GM12878 (cell line): ENCODE results near the gene COL21A1. TPM values are rescaled to one million over a fixed set of nuclear protein-coding genes. Genes with fewer than 3 reads are reported as not detected.

Experiments
- ATAC-seq: fragments of 200-7000 bp; cut with Tn5 transposase; 3 replicates; pipeline ENCODE4 v1.9.1; 2020; ENCODE audit warnings: mild to moderate bottlenecking, moderate library complexity
- BruUV-seq: library from RNA; stranded (reverse); fragments of 400-500 nt; replicated peaks from 2 replicates; lab custom pipeline; 2021; lab: Mats Ljungman, UMichigan
- CTCF ChIA-PET: fragments of 300-600 bp; sonication (Branson Sonifier 250); formaldehyde crosslinking; extraction: SDS; loops from one replicate; lab custom pipeline; 2021; ENCODE audit warnings: inconsistent platforms; lab: Yijun Ruan, JAX
- POLR2A ChIA-PET: fragments of 350-600 bp; formaldehyde crosslinking; extraction: SDS; loops from one replicate; lab custom pipeline; 2021; ENCODE audit warnings: inconsistent platforms; lab: Charles Lee
- RAD21 ChIA-PET: fragments of 300-600 bp; sonication (Branson Sonifier 250); formaldehyde crosslinking; loops from one replicate; lab custom pipeline; 2023; ENCODE audit warnings: antibody characterized with exemption; ENCODE audit not compliant: unreplicated experiment; lab: Charles Lee
- SMC1A ChIA-PET: fragments of 300-600 bp; sonication (Branson Sonifier 250); formaldehyde crosslinking; loops from one replicate; lab custom pipeline; 2023; ENCODE audit not compliant: unreplicated experiment, uncharacterized antibody; lab: Charles Lee
- DNase-seq: peaks from one replicate; pipeline ENCODE4 v3.0.0-alpha.2; 2011; ENCODE audit warnings: low read depth, low spot score
- FAIRE-seq: peaks from 3 replicates; lab custom pipeline; 2011; peaks lifted over from hg19 to GRCh38; lab: Jason Lieb, UNC
- H2AFZ ChIP-seq: 2 replicates; pipeline ENCODE4 v1.6.0; 2011; ENCODE audit warnings: low read depth, low read length, control low read depth; ENCODE audit not compliant: control insufficient read depth
- H3K27ac ChIP-seq: 2 replicates; pipeline ENCODE4 v1.5.1; 2011; ENCODE audit warnings: control low read depth; ENCODE audit not compliant: control insufficient read depth, insufficient read depth
- H3K27me3 ChIP-seq, 2 experiments: replicated peaks in 1 of 2; 2 replicates each; pipeline versions ENCODE4 v1.6.0 to v1.6.1; 2011; ENCODE audit warnings: low read length in 1 of 2; ENCODE audit not compliant: control insufficient read depth in 2 of 2, insufficient read depth in 2 of 2
- H3K36me3 ChIP-seq, 2 experiments: 2 replicates each; pipeline ENCODE4 v1.5.1; 2011; ENCODE audit warnings: low read length in 1 of 2; ENCODE audit not compliant: control insufficient read depth in 2 of 2, insufficient read depth in 2 of 2
- H3K4me1 ChIP-seq: 2 replicates; pipeline ENCODE4 v1.6.1; 2011; ENCODE audit warnings: mild to moderate bottlenecking, low read length, moderate library complexity, mixed read lengths; ENCODE audit not compliant: control insufficient read depth, insufficient read depth
- H3K4me2 ChIP-seq: 2 replicates; pipeline ENCODE4 v1.6.0; 2011; ENCODE audit warnings: control low read depth; ENCODE audit not compliant: control insufficient read depth, insufficient read depth
- H3K4me3 ChIP-seq: fragments of 200-600 bp; sonication (generic); 2 replicates; pipeline ENCODE4 v1.5.1; 2016
- H3K79me2 ChIP-seq: 2 replicates; pipeline ENCODE4 v1.6.0; 2011; ENCODE audit warnings: low read length; ENCODE audit not compliant: control insufficient read depth, insufficient read depth
- H3K9ac ChIP-seq: 2 replicates; pipeline ENCODE4 v1.8.0; 2011; ENCODE audit warnings: low read length, control low read depth, mixed read lengths; ENCODE audit not compliant: control insufficient read depth, insufficient read depth
- H3K9me3 ChIP-seq: replicated peaks from 3 replicates; pipeline ENCODE4 v1.5.1; 2011; ENCODE audit warnings: mild to moderate bottlenecking, low read length; ENCODE audit not compliant: control insufficient read depth, insufficient read depth
- H4K20me1 ChIP-seq: 2 replicates; pipeline ENCODE4 v1.6.0; 2011; ENCODE audit not compliant: control insufficient read depth, insufficient read depth
- CTCF ChIP-seq, 3 experiments: IDR thresholded peaks in 2 of 3; conservative IDR thresholded peaks in 1 of 3; 2 replicates each; pipeline ENCODE4 v1.5.1; 2011; ENCODE audit warnings: low read depth in 3 of 3, low read length in 3 of 3, mild to moderate bottlenecking in 3 of 3, control low read depth in 2 of 3, moderate library complexity in 2 of 3, inconsistent platforms in 1 of 3, mixed read lengths in 1 of 3; ENCODE audit not compliant: control insufficient read depth in 2 of 3, insufficient read depth in 1 of 3; ENCODE audit errors: extremely low read depth in 1 of 3
- DPF2 ChIP-seq: fragments of 450-650 bp; IDR thresholded peaks from 2 replicates; pipeline ENCODE4 v1.6.1; 2017; ENCODE audit warnings: mild to moderate bottlenecking
- MTA3 ChIP-seq: IDR thresholded peaks from 2 replicates; pipeline ENCODE4 v1.6.1; 2012; ENCODE audit warnings: low read length, inconsistent platforms, borderline replicate concordance
- SIN3A ChIP-seq: IDR thresholded peaks from 2 replicates; pipeline ENCODE4 v1.6.1; 2012; ENCODE audit warnings: low read depth, low read length, improper control_type of control experiment
- SPI1 ChIP-seq: IDR thresholded peaks from 2 replicates; pipeline ENCODE4 v1.6.1; 2011; ENCODE audit warnings: low read depth, mild to moderate bottlenecking, low read length, moderate library complexity, borderline replicate concordance; ENCODE audit not compliant: insufficient read depth
- STAT1 ChIP-seq: fragments of 450-650 bp; conservative IDR thresholded peaks from 2 replicates; pipeline ENCODE4 v1.6.1; 2014; ENCODE audit warnings: antibody characterized with exemption, mild to moderate bottlenecking
- WRNIP1 ChIP-seq: IDR thresholded peaks from 2 replicates; pipeline ENCODE4 v1.6.1; 2011; ENCODE audit warnings: low read depth, low read length, improper control_type of control experiment, borderline replicate concordance
- ZBTB33 ChIP-seq: fragments of 450-650 bp; IDR thresholded peaks from 2 replicates; pipeline ENCODE4 v1.6.1; 2017; ENCODE audit warnings: mild to moderate bottlenecking
- ZNF274 ChIP-seq: IDR thresholded peaks from one replicate; pipeline ENCODE4 v1.8.0; 2011; ENCODE audit not compliant: insufficient read length, insufficient read depth
- ZNF687 ChIP-seq: fragments of 450-650 bp; IDR thresholded peaks from 2 replicates; pipeline ENCODE4 v1.6.1; 2017; ENCODE audit warnings: mild to moderate bottlenecking, moderate library complexity
- WGBS: methylation state at CpG from one replicate; pipeline ENCODE4 v1.1.6; 2016; ENCODE audit warnings: low lambda C conversion rate; ENCODE audit not compliant: insufficient replicate concordance, insufficient coverage; ENCODE audit errors: missing lambda C conversion rate; 5-methylcytosine and 5-hydroxymethylcytosine counted together
- in situ Hi-C: fragments of 300-500 bp; cut with MboI; formaldehyde crosslinking; loops from 9 replicates; pipeline ENCODE4 v1.14.3; 2018; ENCODE audit warnings: mixed read lengths
- intact Hi-C: fragments of 100-400 bp; cut with micrococcal nuclease; formaldehyde crosslinking; loops from one replicate; pipeline ENCODE4 v1.14.2; 2022; ENCODE audit not compliant: unreplicated experiment
- polyA plus RNA-seq, 11 experiments: library from polyadenylated mRNA; depleted of rRNA in 4 of 11; unstranded in 6 of 11; stranded (reverse) in 5 of 11; fragments of >200 nt; fragmentation: Nextera tagmentation in 4 of 11; fragmentation: Illumina TruSeq in 1 of 11; extraction: Ambion mirVana in 4 of 11; extraction: Trizol in 1 of 11; gene quantifications; 1 replicate in 1 of 11; 2 replicates in 10 of 11; pipeline versions ENCODE4 v1.2.1 to v1.2.3, GENCODE V29; 2011 to 2016; ENCODE audit warnings: inconsistent platforms in 2 of 11, missing spikeins in 2 of 11, low read depth in 1 of 11
- total RNA-seq, 4 experiments: library from RNA; depleted of rRNA in 3 of 4; stranded (reverse); fragments of >200 nt in 3 of 4; fragmentation: Illumina TruSeq in 1 of 4; extraction: Trizol in 1 of 4; gene quantifications; 2 replicates each; pipeline versions ENCODE4 v1.2.1 to v1.2.3, GENCODE V29; 2013 to 2021

Gene COL21A1
- total and polyA plus RNA-seq, 10 of the 15 experiments (the other 5 are each of a cell fraction or from before 2014, with no cell fraction given), result 0.10 TPM; not detected in 9

DNA sequence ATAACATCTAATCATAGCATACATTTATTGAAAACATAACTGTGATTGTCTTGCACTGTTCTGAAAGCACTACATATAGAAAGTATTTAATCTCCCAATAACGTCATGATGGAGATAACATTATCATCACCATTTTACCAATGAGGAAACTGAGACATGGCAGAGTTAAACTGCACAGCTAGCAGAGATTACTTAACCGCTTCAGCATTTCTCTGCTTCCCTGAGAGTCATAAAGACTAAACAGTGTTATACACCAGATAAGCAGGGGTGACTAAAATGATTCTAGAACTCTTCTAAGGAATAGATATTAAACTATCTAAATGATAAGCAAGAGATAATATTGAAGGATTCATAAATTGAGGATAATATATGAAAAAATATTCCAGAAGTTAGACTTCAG lies 188.7 kb downstream of the COL21A1 start (continued):
- no peak for TF ChIP-seq WRNIP1
- TF ChIP-seq ZBTB33, result no peak
- no peak for TF ChIP-seq ZNF687
- no peak for TF ChIP-seq STAT1
- no peak for TF ChIP-seq DPF2

GRCh38 chr6:56055081-56055704 lies 192.2 kb downstream of the COL21A1 start:
- WGBS, result 22% methylated on average over 7 of the region's 7 CpGs
- Histone ChIP-seq H3K79me2 (no peaks in the 10 kb centered on the region), H2AFZ (no peak overlapping the region), H3K9ac (no peak overlapping the region), H4K20me1 (no peaks in the 10 kb centered on the region), H3K27me3 (no peaks in the 10 kb centered on the region), H3K9me3 (no peaks in the 10 kb centered on the region), H3K4me2 (no peak overlapping the region), H3K27ac (no peak overlapping the region), H3K4me3 (no peak overlapping the region), H3K4me1 (no peaks in the 10 kb centered on the region), H3K36me3 (no peaks in the 10 kb centered on the region)
- FAIRE-seq (no peak), DNase-seq (no peak), ATAC-seq (no peak)
- no TSS peak for BruUV-seq
- in situ Hi-C loops, result no loop called here
- CTCF ChIA-PET, result no interaction called here
- intact Hi-C loops, result no loop called here
- POLR2A ChIA-PET, result no interaction called here
- RAD21 ChIA-PET, result no interaction called here
- SMC1A ChIA-PET, result no interaction called here
- TF ChIP-seq MTA3 (no peak), CTCF (IDR thresholded peaks at IDR 0.05 in 2 of 3, conservative IDR thresholded peaks at IDR 0.05 in 1 of 3; ENCODE audit: control insufficient read depth in 2 of 3, extremely low read depth in 1 of 3, insufficient read depth in 1 of 3, low read depth in 3 of 3, low read length in 3 of 3) (no peak), SIN3A (no peak), ZNF274 (no peak), SPI1 (no peak)
